ENCODE measurements around the gene HOXA1.

GRCh38 chr7:27095897-27096767, at the start of gene HOXA1:
- TF ChIP-seq CTCF (IDR thresholded peaks at IDR 0.05) (no peak), POLR2A (IDR thresholded peaks at IDR 0.05) (peak in 3 of 4 donors; percentile 51 to 88 (median 81))

Measured in esophagus squamous epithelium (tissue), 4 donors.